ENCODE data around the gene LRRC27. TPM values are rescaled to one million over a fixed set of nuclear protein-coding genes. Genes with fewer than 3 reads are reported as not detected.
"Not testable (repeated sequence)": the region's sequence is repeated elsewhere in the genome, so short reads cannot be mapped to it uniquely, and the experiment has no call there.

Gene LRRC27
- total RNA-seq, 1 donor from 2014 or later, result 3.2 TPM

GRCh38 chr10:132332433-132332754 is 401 bp downstream of the LRRC27 start:
- ATAC-seq (no peak), DNase-seq (no peak)
- intact Hi-C loops (cut with micrococcal nuclease), result no loop called here

- no peak for DNase-seq
- intact Hi-C loops (cut with micrococcal nuclease), result no loop called here
- ATAC-seq, result no peak
These were observed 1.4 kb downstream of the LRRC27 start for GRCh38 chr10:132333386-132333785.

- intact Hi-C loops (cut with micrococcal nuclease), result no loop called here
- no peak for ATAC-seq
- DNase-seq, result no peak
These were observed 2.7 kb downstream of the LRRC27 start for GRCh38 chr10:132334631-132335188.

- peak; percentile 5 for ATAC-seq
- intact Hi-C loops (cut with micrococcal nuclease), result no loop called here
- no peak for DNase-seq
These were observed 3.4 kb downstream of the LRRC27 start for GRCh38 chr10:132335189-132336063.

GRCh38 chr10:132336064-132336746 is 4.2 kb downstream of the LRRC27 start:
- ATAC-seq, result peak; percentile 14
- DNase-seq, result no peak
- intact Hi-C loops (cut with micrococcal nuclease), result no loop called here

- ATAC-seq (no peak), DNase-seq (no peak)
- intact Hi-C loops (cut with micrococcal nuclease), result no loop called here
These were observed 5.0 kb downstream of the LRRC27 start for GRCh38 chr10:132336919-132337407.

GRCh38 chr10:132337854-132338253 is 5.9 kb downstream of the LRRC27 start:
- intact Hi-C loops (cut with micrococcal nuclease), result not testable (repeated sequence)

GRCh38 chr10:132338876-132339275 is 6.9 kb downstream of the LRRC27 start:
- ATAC-seq (no peak), DNase-seq (no peak)
- intact Hi-C loops (cut with micrococcal nuclease), result no loop called here

More at GRCh38 chr10:132337854-132338253, 5.9 kb downstream of the LRRC27 start:
- not testable (repeated sequence) for ATAC-seq, DNase-seq

- ATAC-seq (no peak), DNase-seq (no peak)
- intact Hi-C loops (cut with micrococcal nuclease), result no loop called here
These were observed 7.3 kb downstream of the LRRC27 start for GRCh38 chr10:132339276-132339675.

GRCh38 chr10:132341017-132341416 is 9.0 kb downstream of the LRRC27 start:
- ATAC-seq, result no peak
- intact Hi-C loops (cut with micrococcal nuclease), result no loop called here
- no peak for DNase-seq

- DNase-seq (no peak), ATAC-seq (no peak)
- intact Hi-C loops (cut with micrococcal nuclease), result no loop called here
These were observed 9.8 kb downstream of the LRRC27 start for GRCh38 chr10:132341781-132342180.

GRCh38 chr10:132342553-132342952 is 10.6 kb downstream of the LRRC27 start:
- DNase-seq (no peak), ATAC-seq (no peak)
- intact Hi-C loops (cut with micrococcal nuclease), result no loop called here

- intact Hi-C loops (cut with micrococcal nuclease), result no loop called here
- DNase-seq (no peak), ATAC-seq (no peak)
These were observed 12.4 kb downstream of the LRRC27 start for GRCh38 chr10:132344386-132344785.

- DNase-seq (no peak), ATAC-seq (no peak)
- intact Hi-C loops (cut with micrococcal nuclease), result no loop called here
These were observed 13.4 kb downstream of the LRRC27 start for GRCh38 chr10:132345345-132345744.

GRCh38 chr10:132346806-132347205 is 14.8 kb downstream of the LRRC27 start:
- ATAC-seq (no peak), DNase-seq (no peak)
- intact Hi-C loops (cut with micrococcal nuclease), result no loop called here

- intact Hi-C loops (cut with micrococcal nuclease), result no loop called here
- ATAC-seq (no peak), DNase-seq (no peak)
These were observed 15.4 kb downstream of the LRRC27 start for GRCh38 chr10:132347211-132347930.

GRCh38 chr10:132347931-132348267 is 15.9 kb downstream of the LRRC27 start:
- intact Hi-C loops (cut with micrococcal nuclease), result no loop called here
- DNase-seq (no peak), ATAC-seq (no peak)

GRCh38 chr10:132349766-132350165 is 17.8 kb downstream of the LRRC27 start:
- intact Hi-C loops (cut with micrococcal nuclease), result loop anchor here (5.0 kb wide), 1 partner anchor 122 kb away; no protein-coding TSS in a partner anchor
- no peak for DNase-seq
- no peak for ATAC-seq

- DNase-seq, result peak; percentile 17
- no peak for ATAC-seq
These were observed 18.4 kb downstream of the LRRC27 start for GRCh38 chr10:132350391-132350790.

More at GRCh38 chr10:132350391-132350790, 18.4 kb downstream of the LRRC27 start:
- intact Hi-C loops (cut with micrococcal nuclease), result loop anchor here (5.0 kb wide), 1 partner anchor 123 kb away; no protein-coding TSS in a partner anchor
